ENCODE results near the gene TXNRD2. TPM values are rescaled to one million over a fixed set of nuclear protein-coding genes. Genes with fewer than 3 reads are reported as not detected.
"Not testable (repeated sequence)": the region's sequence is repeated elsewhere in the genome, so short reads cannot be mapped to it uniquely, and the experiment has no call there.

The TXNRD2 gene
- total and polyA plus RNA-seq, 2 donors (not counting 1 experiment from before 2014, with no cell fraction given): 24.8 to 36.2 TPM

DNA sequence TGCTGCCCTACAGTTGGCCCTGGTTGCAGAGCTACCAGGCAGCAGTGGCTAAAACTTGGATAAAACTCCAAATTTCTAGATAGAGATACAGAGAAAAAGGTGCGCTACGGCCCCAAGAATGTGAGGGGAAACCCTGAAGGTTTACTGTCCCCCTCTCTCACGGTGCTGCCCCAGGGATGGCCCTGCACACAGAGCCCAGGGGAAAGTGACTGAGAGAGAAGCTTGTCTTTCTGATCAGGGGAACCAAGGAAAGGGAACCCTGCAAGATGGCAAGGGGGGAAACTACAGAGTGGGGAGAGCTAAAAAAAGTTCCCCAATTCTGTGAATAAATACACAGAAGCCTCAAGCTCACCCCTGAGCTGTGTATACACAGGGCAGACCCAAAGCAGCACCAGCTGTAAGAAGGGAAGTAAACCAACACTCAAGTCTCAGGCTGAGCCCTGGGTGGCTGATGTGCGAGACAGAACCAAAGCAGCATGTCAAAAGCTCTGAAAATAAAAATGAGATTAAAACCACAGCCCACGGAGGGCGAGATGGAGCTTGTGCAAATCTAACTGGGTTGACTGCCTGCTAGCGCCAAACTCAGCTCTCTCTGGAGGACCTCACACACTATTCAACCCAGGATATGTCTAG is 109.0 kb downstream of the TXNRD2 start:
- TF ChIP-seq, protein P1, sequence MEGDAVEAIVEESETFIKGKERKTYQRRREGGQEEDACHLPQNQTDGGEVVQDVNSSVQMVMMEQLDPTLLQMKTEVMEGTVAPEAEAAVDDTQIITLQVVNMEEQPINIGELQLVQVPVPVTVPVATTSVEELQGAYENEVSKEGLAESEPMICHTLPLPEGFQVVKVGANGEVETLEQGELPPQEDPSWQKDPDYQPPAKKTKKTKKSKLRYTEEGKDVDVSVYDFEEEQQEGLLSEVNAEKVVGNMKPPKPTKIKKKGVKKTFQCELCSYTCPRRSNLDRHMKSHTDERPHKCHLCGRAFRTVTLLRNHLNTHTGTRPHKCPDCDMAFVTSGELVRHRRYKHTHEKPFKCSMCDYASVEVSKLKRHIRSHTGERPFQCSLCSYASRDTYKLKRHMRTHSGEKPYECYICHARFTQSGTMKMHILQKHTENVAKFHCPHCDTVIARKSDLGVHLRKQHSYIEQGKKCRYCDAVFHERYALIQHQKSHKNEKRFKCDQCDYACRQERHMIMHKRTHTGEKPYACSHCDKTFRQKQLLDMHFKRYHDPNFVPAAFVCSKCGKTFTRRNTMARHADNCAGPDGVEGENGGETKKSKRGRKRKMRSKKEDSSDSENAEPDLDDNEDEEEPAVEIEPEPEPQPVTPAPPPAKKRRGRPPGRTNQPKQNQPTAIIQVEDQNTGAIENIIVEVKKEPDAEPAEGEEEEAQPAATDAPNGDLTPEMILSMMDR (IDR thresholded peaks at IDR 0.05): no peak
- no peak for TF ChIP-seq EZH2 (IDR thresholded peaks at IDR 0.05; ENCODE audit: borderline replicate concordance, insufficient read depth, low read depth, low read length, poor library complexity, severe bottlenecking)
- Histone ChIP-seq H2AFZ (ENCODE audit: insufficient read depth, low read depth, low read length, poor library complexity, severe bottlenecking) (no peak overlapping the region), H3K27me3 (replicated peaks in 1 of 4; ENCODE audit: control extremely low read depth in 1 of 4, control insufficient read depth in 3 of 4, insufficient read depth in 4 of 4, low read length in 3 of 4) (no peaks in the 10 kb centered on the region), H3K4me3 (ENCODE audit: control extremely low read depth in 1 of 5, extremely low read depth in 1 of 5, insufficient read depth in 1 of 5, low read depth in 2 of 5, low read length in 4 of 5) (no peak overlapping the region), H3K9ac (ENCODE audit: low read length) (no peak overlapping the region), H3K27ac (ENCODE audit: low read length in 2 of 2) (no peak overlapping the region), H3K4me1 (ENCODE audit: control insufficient read depth in 2 of 2, insufficient read depth in 2 of 2, low read length in 2 of 2) (peaks cover 0 to 5% of the 10 kb centered on the region in 2 donors), H4K20me1 (ENCODE audit: control insufficient read depth, insufficient read depth, low read length, poor library complexity, severe bottlenecking) (no peaks in the 10 kb centered on the region), H3K4me2 (replicated peaks; ENCODE audit: low read depth, low read length, poor library complexity, severe bottlenecking) (no peak overlapping the region), H3K79me2 (ENCODE audit: control insufficient read depth, insufficient read depth, low read length) (peaks cover 3% of the 10 kb centered on the region), H3K36me3 (replicated peaks in 1 of 2; ENCODE audit: control extremely low read depth in 1 of 2, control insufficient read depth in 1 of 2, extremely low read depth in 1 of 2, insufficient read depth in 2 of 2, low read length in 1 of 2) (no peaks in the 10 kb centered on the region), H3K9me3 (ENCODE audit: control extremely low read depth in 1 of 3, control insufficient read depth in 2 of 3, insufficient read depth in 1 of 3, low read length in 2 of 3) (no peaks in the 10 kb centered on the region)
- DNase-seq (no peak), ATAC-seq (ENCODE audit: low read depth) (peak; percentile 33)
- Mint-ChIP-seq H3K4me1 (peaks cover 10% of the 10 kb centered on the region), H3K27me3 (no peaks in the 10 kb centered on the region), H3K4me3 (no peak overlapping the region), H3K9me3 (ENCODE audit: insufficient read depth) (no peaks in the 10 kb centered on the region), H3K27ac (no peak overlapping the region)
- intact Hi-C loops (cut with micrococcal nuclease): loop anchor here (10.0 kb wide), 1 partner anchor 62 kb away; no protein-coding TSS in a partner anchor
- ChIA-PET CTCF (interaction anchor here (0.6 to 1.5 kb wide), 3 partner anchors 19 to 120 kb away, joined by 3 read pairs; no protein-coding TSS in a partner anchor), POLR2A (no interaction called here)
- WGBS (ENCODE audit: insufficient coverage): 60% methylated on average over 5 of the region's 7 CpGs

DNA sequence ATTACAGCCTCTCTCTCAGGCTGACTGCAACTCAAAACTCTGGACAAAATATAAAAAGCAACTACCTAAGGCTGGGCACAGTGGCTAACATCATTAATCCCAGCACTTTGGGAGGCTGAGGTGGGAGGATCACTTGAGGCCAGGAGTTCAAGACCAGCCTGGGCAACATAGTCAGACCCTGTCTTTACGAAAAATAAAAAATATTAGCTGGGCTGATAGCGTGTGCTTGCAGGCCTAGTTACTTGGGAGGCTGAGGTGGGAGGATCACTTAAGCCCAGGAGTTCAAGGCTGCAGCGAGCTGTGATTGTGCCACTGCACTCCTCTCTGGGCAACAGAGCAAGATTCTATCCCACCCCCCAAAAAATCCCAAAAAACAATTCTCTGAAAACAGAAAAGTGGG is 109.6 kb downstream of the TXNRD2 start:
- 87% methylated on average over 3 of the region's 3 CpGs for WGBS (ENCODE audit: insufficient coverage)
- H3K4me1 ChIP-seq (ENCODE audit: control insufficient read depth in 2 of 2, insufficient read depth in 2 of 2, low read length in 2 of 2); H3K79me2 ChIP-seq (ENCODE audit: control insufficient read depth, insufficient read depth, low read length); H3K9ac ChIP-seq (ENCODE audit: low read length); H3K27me3 Mint-ChIP-seq; H3K9me3 ChIP-seq (ENCODE audit: control extremely low read depth in 1 of 3, control insufficient read depth in 2 of 3, insufficient read depth in 1 of 3, low read length in 2 of 3); H3K27ac Mint-ChIP-seq; H3K9me3 Mint-ChIP-seq (ENCODE audit: insufficient read depth); H3K4me3 Mint-ChIP-seq; H3K36me3 ChIP-seq (replicated peaks in 1 of 2; ENCODE audit: control extremely low read depth in 1 of 2, control insufficient read depth in 1 of 2, extremely low read depth in 1 of 2, insufficient read depth in 2 of 2, low read length in 1 of 2); ATAC-seq (ENCODE audit: low read depth); H3K27ac ChIP-seq (ENCODE audit: low read length in 2 of 2); DNase-seq; H3K27me3 ChIP-seq (replicated peaks in 1 of 4; ENCODE audit: control extremely low read depth in 1 of 4, control insufficient read depth in 3 of 4, insufficient read depth in 4 of 4, low read length in 3 of 4); H3K4me2 ChIP-seq (replicated peaks; ENCODE audit: low read depth, low read length, poor library complexity, severe bottlenecking); H4K20me1 ChIP-seq (ENCODE audit: control insufficient read depth, insufficient read depth, low read length, poor library complexity, severe bottlenecking); H2AFZ ChIP-seq (ENCODE audit: insufficient read depth, low read depth, low read length, poor library complexity, severe bottlenecking); POLR2A ChIA-PET; H3K4me3 ChIP-seq (ENCODE audit: control extremely low read depth in 1 of 5, extremely low read depth in 1 of 5, insufficient read depth in 1 of 5, low read depth in 2 of 5, low read length in 4 of 5): not testable (repeated sequence)
- intact Hi-C loops (cut with micrococcal nuclease): loop anchor here (10.0 kb wide), 1 partner anchor 63 kb away; no protein-coding TSS in a partner anchor
- CTCF ChIA-PET: interaction anchor here (0.6 to 1.5 kb wide), 4 partner anchors 19 to 121 kb away, joined by 3 read pairs; no protein-coding TSS in a partner anchor
- H3K4me1 Mint-ChIP-seq: peaks cover 10% of the 10 kb centered on the region
